ENCODE measurements around the gene LRP10. TPM values are rescaled to one million over a fixed set of nuclear protein-coding genes. Genes with fewer than 3 reads are reported as not detected.

LRP10 gene
- total and polyA plus RNA-seq, 2 donors (not counting 1 experiment from before 2014, with no cell fraction given) = 99.7 to 120 TPM

GRCh38 chr14:22915886-22916521 lies 44.5 kb downstream of the LRP10 start:
- CTCF ChIA-PET = interaction anchor here (0.6 to 1.9 kb wide), 7 partner anchors 13 to 1207 kb away, joined by 3 to 8 read pairs (median 3); no protein-coding TSS in a partner anchor
- Mint-ChIP-seq H3K4me1 (peaks cover 49% of the 10 kb centered on the region), H3K27ac (no peak overlapping the region), H3K27me3 (no peaks in the 10 kb centered on the region), H3K9me3 (ENCODE audit: insufficient read depth) (no peaks in the 10 kb centered on the region), H3K4me3 (no peak overlapping the region)
- peaks cover 22% of the 10 kb centered on the region for H4K20me1 ChIP-seq (ENCODE audit: control insufficient read depth, insufficient read depth, low read length, poor library complexity, severe bottlenecking)
- POLR2A ChIA-PET = interaction anchor here (0.7 to 2.0 kb wide), 5 partner anchors 13 to 328 kb away, joined by 3 to 7 read pairs (median 5); partner anchors contain the start of genes HAUS4 and PRMT5
- TF ChIP-seq CTCF (IDR thresholded peaks at IDR 0.05) (no peak), EZH2 (IDR thresholded peaks at IDR 0.05; ENCODE audit: borderline replicate concordance, insufficient read depth, low read depth, low read length, poor library complexity, severe bottlenecking) (no peak)
- no peak overlapping the region for H3K4me3 ChIP-seq (ENCODE audit: control extremely low read depth in 1 of 5, extremely low read depth in 1 of 5, insufficient read depth in 1 of 5, low read depth in 2 of 5, low read length in 4 of 5)
- H2AFZ ChIP-seq (ENCODE audit: insufficient read depth, low read depth, low read length, poor library complexity, severe bottlenecking) = no peak overlapping the region
- WGBS (ENCODE audit: insufficient coverage) = 94% methylated on average over 7 of the region's 8 CpGs
- H3K36me3 ChIP-seq (replicated peaks in 1 of 2; ENCODE audit: control extremely low read depth in 1 of 2, control insufficient read depth in 1 of 2, extremely low read depth in 1 of 2, insufficient read depth in 2 of 2, low read length in 1 of 2) = peaks cover 3 to 23% of the 10 kb centered on the region in 2 experiments
- peaks cover 16 to 28% of the 10 kb centered on the region in 2 donors for H3K4me1 ChIP-seq (ENCODE audit: control insufficient read depth in 2 of 2, insufficient read depth in 2 of 2, low read length in 2 of 2)
- H3K4me2 ChIP-seq (replicated peaks; ENCODE audit: low read depth, low read length, poor library complexity, severe bottlenecking) = peak overlapping the region; percentile 21
- H3K27me3 ChIP-seq (replicated peaks in 1 of 4; ENCODE audit: control extremely low read depth in 1 of 4, control insufficient read depth in 3 of 4, insufficient read depth in 4 of 4, low read length in 3 of 4) = no peaks in the 10 kb centered on the region
- ATAC-seq (ENCODE audit: low read depth) = no peak
- DNase-seq = no peak
- no peaks in the 10 kb centered on the region for H3K9me3 ChIP-seq (ENCODE audit: control extremely low read depth in 1 of 3, control insufficient read depth in 2 of 3, insufficient read depth in 1 of 3, low read length in 2 of 3)
- H3K9ac ChIP-seq (ENCODE audit: low read length) = no peak overlapping the region
- peaks cover 73% of the 10 kb centered on the region for H3K79me2 ChIP-seq (ENCODE audit: control insufficient read depth, insufficient read depth, low read length)
- intact Hi-C loops (cut with micrococcal nuclease) = loop anchor here (5.0 kb wide), 1 partner anchor 149 kb away; the partner anchor contains the start of gene OXA1L
- H3K27ac ChIP-seq (ENCODE audit: low read length in 2 of 2) = peak overlapping the region in 1 of 2 donors; percentile 27
